ENCODE measurements around the gene STK38L.

Gene STK38L

GRCh38 chr12:27209257-27209910 lies 34.7 kb upstream of the STK38L start:
- Histone ChIP-seq H3K27ac (no peak overlapping the region), H3K4me2 (no peak overlapping the region), H4K20me1 (no peaks in the 10 kb centered on the region), H3K4me1 (no peaks in the 10 kb centered on the region), H3K36me3 (no peaks in the 10 kb centered on the region), H3K9me3 (peaks cover 10% of the 10 kb centered on the region; the same call in 1 of the 2 replicates), H3K9ac (no peak overlapping the region), H3K27me3 (no peaks in the 10 kb centered on the region), H3K4me3 (no peak overlapping the region)
- no peak for TF ChIP-seq Cebpa-rat (IDR thresholded peaks at IDR 0.05)

DNA sequence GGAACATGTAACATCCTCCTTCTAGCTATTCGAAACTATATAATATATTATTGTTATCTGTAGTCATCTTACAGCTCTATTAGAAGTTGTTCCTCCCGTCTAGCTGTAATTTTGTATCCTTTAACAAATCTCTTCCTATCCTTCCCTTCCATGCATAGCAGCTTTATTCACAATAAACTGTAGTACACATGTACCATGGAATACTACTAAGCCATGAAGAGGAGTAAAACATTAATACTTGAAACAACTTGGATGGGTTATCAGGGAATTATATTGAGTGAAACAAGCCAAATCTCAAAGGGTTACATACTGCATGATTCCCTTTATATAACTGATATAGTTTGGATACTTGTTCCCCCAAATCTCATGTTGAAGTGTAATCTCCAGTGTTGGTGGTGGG lies 33.9 kb upstream of the STK38L start:
- Histone ChIP-seq H3K9me3 (peaks cover 11% of the 10 kb centered on the region; the same call in 1 of the 2 replicates), H3K36me3 (no peaks in the 10 kb centered on the region), H3K27ac (no peak overlapping the region), H4K20me1 (no peaks in the 10 kb centered on the region), H3K4me1 (no peaks in the 10 kb centered on the region), H3K4me3 (no peak overlapping the region), H3K9ac (no peak overlapping the region), H3K27me3 (no peaks in the 10 kb centered on the region), H3K4me2 (no peak overlapping the region)
- no peak for TF ChIP-seq Cebpa-rat (IDR thresholded peaks at IDR 0.05)

DNA sequence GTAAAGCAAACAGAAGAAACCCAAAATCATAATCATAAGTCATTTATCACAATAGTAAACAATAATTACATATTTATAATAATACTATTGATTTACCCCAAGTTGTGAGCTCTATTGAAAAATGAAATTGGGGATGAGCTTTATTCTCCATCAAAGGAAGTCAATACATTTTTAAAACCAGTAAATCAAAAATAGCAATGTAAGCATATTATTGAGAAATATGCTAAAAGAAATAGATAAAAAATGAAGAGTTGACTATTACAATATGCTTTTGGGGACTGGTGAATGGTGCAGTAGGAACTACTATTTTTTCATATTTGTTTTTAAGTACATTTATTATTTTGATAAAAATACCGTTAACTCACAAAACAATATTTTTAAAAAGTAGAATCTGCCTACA lies 31.2 kb upstream of the STK38L start:
- H4K20me1 ChIP-seq: no peaks in the 10 kb centered on the region
- no peaks in the 10 kb centered on the region for H3K36me3 ChIP-seq
- H3K9me3 ChIP-seq: peaks cover 11% of the 10 kb centered on the region; the same call in 1 of the 2 replicates
- H3K4me2 ChIP-seq: no peak overlapping the region
- TF ChIP-seq Cebpa-rat (IDR thresholded peaks at IDR 0.05): no peak
- no peak overlapping the region for H3K27ac ChIP-seq
- no peaks in the 10 kb centered on the region for H3K27me3 ChIP-seq
- H3K4me1 ChIP-seq: no peaks in the 10 kb centered on the region
- H3K9ac ChIP-seq: no peak overlapping the region
- H3K4me3 ChIP-seq: no peak overlapping the region

GRCh38 chr12:27213304-27213703 lies 30.8 kb upstream of the STK38L start:
- Histone ChIP-seq H3K4me3 (no peak overlapping the region), H3K9ac (no peak overlapping the region), H4K20me1 (no peaks in the 10 kb centered on the region), H3K27me3 (no peaks in the 10 kb centered on the region), H3K9me3 (peaks cover 11% of the 10 kb centered on the region; the same call in 1 of the 2 replicates), H3K36me3 (no peaks in the 10 kb centered on the region), H3K4me2 (no peak overlapping the region), H3K27ac (no peak overlapping the region), H3K4me1 (no peaks in the 10 kb centered on the region)
- no peak for TF ChIP-seq Cebpa-rat (IDR thresholded peaks at IDR 0.05)

DNA sequence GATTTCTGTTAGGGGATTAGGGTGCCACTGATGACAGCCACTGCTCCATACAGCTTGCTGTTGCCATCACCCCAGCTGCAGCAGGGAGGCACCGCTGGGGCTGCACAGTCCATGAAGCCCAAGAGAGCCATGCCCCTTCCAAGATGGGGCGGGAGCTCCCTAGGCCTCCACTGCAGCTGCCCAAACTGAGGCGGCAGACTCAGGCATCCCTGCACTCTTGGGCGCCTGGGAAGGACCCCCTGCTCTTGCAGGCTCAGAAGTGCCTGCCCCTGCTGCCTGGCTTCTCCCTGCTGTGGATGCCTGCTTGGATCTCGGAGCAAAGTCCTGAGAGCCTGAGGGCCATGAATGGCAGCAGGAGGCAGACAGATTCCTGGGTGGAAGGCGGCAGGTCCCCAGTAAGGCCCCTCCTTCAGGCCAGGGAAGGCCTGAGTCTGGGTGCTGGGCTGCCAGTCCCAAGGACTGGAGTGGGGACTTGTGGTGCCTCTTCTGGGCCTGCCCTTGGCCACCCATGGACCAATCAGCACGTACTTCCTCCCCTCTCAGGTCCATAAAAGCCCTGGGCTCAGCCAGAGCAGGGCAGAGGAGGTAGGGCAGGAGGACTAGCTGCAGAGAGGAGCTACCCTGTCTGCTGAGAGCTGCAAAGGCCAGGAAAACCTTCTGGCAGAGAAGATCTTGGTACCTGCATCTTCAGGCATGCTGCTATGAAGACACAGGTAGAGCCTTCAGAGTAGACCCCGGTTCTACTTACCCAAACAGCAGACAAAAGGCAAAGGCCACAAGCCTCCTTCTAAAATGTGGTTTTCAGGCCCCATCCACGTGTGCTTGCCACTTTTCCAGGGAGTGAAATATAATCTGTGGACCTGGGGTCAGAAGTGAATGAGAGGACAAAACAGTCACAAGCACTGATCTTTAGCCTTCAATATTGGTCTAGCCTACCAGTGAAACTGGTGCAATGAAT lies 30.0 kb upstream of the STK38L start:
- Histone ChIP-seq H3K9me3 (peaks cover 11% of the 10 kb centered on the region; the same call in 1 of the 2 replicates), H3K9ac (no peak overlapping the region), H3K27me3 (no peaks in the 10 kb centered on the region), H4K20me1 (no peaks in the 10 kb centered on the region), H3K4me1 (no peaks in the 10 kb centered on the region), H3K4me2 (no peak overlapping the region), H3K4me3 (no peak overlapping the region), H3K36me3 (no peaks in the 10 kb centered on the region), H3K27ac (no peak overlapping the region)
- TF ChIP-seq Cebpa-rat (IDR thresholded peaks at IDR 0.05): no peak

DNA sequence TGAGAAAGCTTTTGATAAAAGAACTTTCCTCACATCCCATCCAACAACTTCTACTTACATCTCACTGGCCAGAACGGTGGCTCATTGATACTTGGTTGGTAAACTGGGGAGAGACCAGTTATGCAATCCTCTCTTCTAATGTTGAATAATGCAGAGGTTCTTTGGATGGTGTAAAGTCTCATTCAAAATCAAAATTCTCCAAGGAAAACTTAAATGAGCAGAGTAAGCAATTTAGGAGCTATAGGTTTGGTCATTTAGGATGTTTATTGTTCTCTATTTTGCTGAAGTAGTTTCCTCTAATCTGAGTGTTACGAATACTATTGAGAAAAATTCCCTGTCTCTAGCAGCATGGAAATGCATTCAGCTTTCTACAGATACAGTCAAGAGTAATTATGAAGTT lies 26.5 kb upstream of the STK38L start:
- Histone ChIP-seq H3K9ac (no peak overlapping the region), H3K36me3 (no peaks in the 10 kb centered on the region), H3K4me1 (no peaks in the 10 kb centered on the region; the same call in 1 of the 2 replicates), H3K27me3 (no peaks in the 10 kb centered on the region), H3K4me3 (no peak overlapping the region), H3K4me2 (no peak overlapping the region), H3K27ac (no peak overlapping the region), H3K9me3 (peaks cover 7% of the 10 kb centered on the region; the same call in 1 of the 2 replicates), H4K20me1 (no peaks in the 10 kb centered on the region)
- no peak for TF ChIP-seq Cebpa-rat (IDR thresholded peaks at IDR 0.05)

DNA sequence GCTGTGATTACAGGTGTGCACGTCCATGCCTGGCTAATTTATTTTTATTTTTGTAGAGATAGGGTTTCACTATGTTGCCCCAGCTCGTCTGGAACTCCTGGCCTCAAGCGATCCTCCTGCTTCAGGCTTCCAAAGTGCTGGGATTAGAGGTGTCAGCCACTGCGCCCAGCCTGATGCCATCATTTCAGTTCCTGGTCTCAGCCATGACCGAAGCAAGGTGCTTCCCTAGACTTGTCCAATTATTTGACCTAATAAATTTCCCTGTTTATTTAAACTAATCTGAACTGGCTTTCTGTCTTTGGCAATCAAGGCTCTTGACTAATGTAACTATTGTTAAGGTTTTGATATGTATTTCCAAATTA lies 24.4 kb upstream of the STK38L start:
- no peaks in the 10 kb centered on the region for H3K9me3 ChIP-seq
- no peaks in the 10 kb centered on the region for H3K36me3 ChIP-seq
- no peak overlapping the region for H3K4me2 ChIP-seq
- no peak overlapping the region for H3K4me3 ChIP-seq
- no peaks in the 10 kb centered on the region for H3K27me3 ChIP-seq
- TF ChIP-seq Cebpa-rat (IDR thresholded peaks at IDR 0.05): no peak
- H3K27ac ChIP-seq: no peak overlapping the region
- H3K4me1 ChIP-seq: no peaks in the 10 kb centered on the region; the same call in 1 of the 2 replicates
- H3K9ac ChIP-seq: no peak overlapping the region
- H4K20me1 ChIP-seq: no peaks in the 10 kb centered on the region

DNA sequence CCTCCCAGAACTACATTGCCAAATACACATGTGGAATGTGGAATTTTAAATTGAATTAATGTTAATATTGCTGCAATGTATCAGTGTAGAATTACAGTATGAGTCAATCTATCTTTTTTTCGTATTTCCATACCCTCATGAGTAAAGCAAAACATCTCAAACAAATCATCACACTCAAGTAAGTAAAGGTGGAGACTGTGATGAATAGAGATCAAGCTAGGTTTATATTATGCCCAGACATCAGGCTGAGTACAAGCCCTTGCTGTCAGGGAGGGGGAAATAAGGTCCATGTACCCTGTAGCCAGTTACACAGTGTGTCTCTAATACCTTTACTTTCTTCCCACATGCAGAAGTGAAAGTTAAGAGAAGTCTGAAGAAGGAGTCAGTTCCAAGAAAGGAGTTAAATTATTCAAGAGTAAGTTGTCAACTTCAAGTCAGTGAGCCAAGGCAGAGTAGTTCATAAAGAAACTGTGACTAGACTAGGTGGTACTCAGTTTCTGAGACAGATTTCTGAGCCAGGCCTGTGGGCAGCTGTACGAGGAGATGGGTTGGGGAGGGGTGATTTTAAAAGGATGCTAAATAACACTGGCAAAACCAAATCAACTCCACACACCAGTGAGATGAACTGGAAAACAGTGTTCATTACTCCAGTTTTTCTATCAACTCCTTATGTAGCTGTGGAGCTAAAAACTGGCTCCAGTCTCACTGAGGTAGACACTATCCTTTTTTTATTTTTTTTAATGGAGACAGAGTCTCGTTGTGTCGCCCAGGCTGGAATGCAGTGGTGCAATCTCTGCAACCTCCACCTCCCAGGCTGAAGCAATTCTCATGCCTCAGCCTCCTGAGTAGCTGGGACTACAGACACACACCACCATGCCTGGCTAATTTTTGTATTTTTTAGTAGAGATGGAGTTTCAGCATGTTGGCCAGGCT lies 23.8 kb upstream of the STK38L start:
- Histone ChIP-seq H3K27me3 (no peaks in the 10 kb centered on the region), H3K4me2 (no peak overlapping the region), H3K36me3 (no peaks in the 10 kb centered on the region), H3K4me1 (no peaks in the 10 kb centered on the region; the same call in 1 of the 2 replicates), H3K9ac (no peak overlapping the region), H3K9me3 (no peaks in the 10 kb centered on the region), H3K4me3 (no peak overlapping the region), H3K27ac (no peak overlapping the region), H4K20me1 (no peaks in the 10 kb centered on the region)
- TF ChIP-seq Cebpa-rat (IDR thresholded peaks at IDR 0.05): no peak

DNA sequence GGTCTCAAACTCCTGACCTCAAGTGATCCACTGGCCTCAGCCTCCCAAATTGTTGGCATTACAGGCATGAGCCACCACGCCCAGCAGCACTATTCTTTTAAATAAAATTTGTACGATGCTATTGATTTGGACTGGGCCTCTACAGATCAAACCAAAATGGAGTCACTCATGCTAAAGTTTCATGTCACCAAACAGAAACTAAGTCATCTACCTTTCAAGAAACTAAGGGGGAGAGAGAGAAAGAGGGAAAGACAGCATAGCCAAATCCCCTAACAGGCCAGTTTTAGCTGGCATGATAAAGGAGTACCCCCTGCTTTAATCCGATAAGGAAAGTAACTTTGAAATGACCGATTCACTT lies 23.1 kb upstream of the STK38L start:
- Histone ChIP-seq H3K4me3 (no peak overlapping the region), H4K20me1 (no peaks in the 10 kb centered on the region), H3K9me3 (no peaks in the 10 kb centered on the region), H3K27me3 (no peaks in the 10 kb centered on the region), H3K4me2 (no peak overlapping the region), H3K27ac (no peak overlapping the region), H3K9ac (no peak overlapping the region), H3K4me1 (no peaks in the 10 kb centered on the region; the same call in 1 of the 2 replicates), H3K36me3 (no peaks in the 10 kb centered on the region)
- TF ChIP-seq Cebpa-rat (IDR thresholded peaks at IDR 0.05): no peak
